HCT116 (cell line): Measurements from ENCODE around the gene ACVR1B. TPM values are rescaled to one million over a fixed set of nuclear protein-coding genes. Genes with fewer than 3 reads are reported as not detected.
A peak's percentile ranks its signal among the peaks of the same experiment; 100 is the strongest.

Experiments used
- ATAC-seq: fragments of 200-7000 bp; cut with Tn5 transposase; 2 replicates; pipeline ENCODE4 v1.9.1; 2020; ENCODE audit warnings: mild to moderate bottlenecking, moderate library complexity
- BruUV-seq: library from RNA; stranded (reverse); fragments of 400-500 nt; replicated peaks from 2 replicates; lab custom pipeline; 2021; lab: Mats Ljungman, UMichigan
- CTCF ChIA-PET: fragments of 300-600 bp; sonication (Branson Sonifier 250); formaldehyde crosslinking; loops from one replicate; lab custom pipeline; 2021; ENCODE audit warnings: antibody characterized with exemption; lab: Charles Lee
- POLR2A ChIA-PET: fragments of 300-600, 350-600 bp; sonication (Branson Sonifier 250); formaldehyde crosslinking; loops from one replicate; lab custom pipeline; 2021; ENCODE audit warnings: antibody characterized with exemption; lab: Charles Lee
- RAD21 ChIA-PET, 2 experiments: fragments of 300-600 bp; sonication (Branson Sonifier 250); formaldehyde crosslinking; loops; one replicate each; lab custom pipeline; 2023; ENCODE audit warnings: low total read pairs in 2 of 2; ENCODE audit not compliant: uncharacterized antibody in 2 of 2, unreplicated experiment in 2 of 2, low non-redundant PET in 1 of 2; lab: Charles Lee
- DNase-seq: peaks from one replicate; pipeline ENCODE4 v3.0.0-alpha.2; 2010; ENCODE audit warnings: low read depth, low spot score
- H2AFZ ChIP-seq: fragments of 200-600 bp; shearing (Covaris generic), sonication (generic); 2 replicates; pipeline ENCODE4 v1.6.1; 2017; ENCODE audit warnings: low read depth, mixed run types, mixed read lengths, antibody characterized with exemption, low read length; ENCODE audit not compliant: poor library complexity, severe bottlenecking
- H3K27ac ChIP-seq: 2 replicates; pipeline ENCODE4 v1.5.1; 2012; ENCODE audit warnings: low read depth, low read length
- H3K27me3 ChIP-seq: fragments of 200-600 bp; sonication (generic); 2 replicates; pipeline ENCODE4 v1.6.1; 2016; ENCODE audit warnings: mixed run types, low read length, mixed read lengths; ENCODE audit not compliant: insufficient read depth
- H3K36me3 ChIP-seq, 2 experiments: fragments of 200-500 bp in 1 of 2; fragments of 200-600 bp in 1 of 2; sonication (Bioruptor generic) in 1 of 2; sonication (generic) in 1 of 2; 2 replicates each; pipeline versions ENCODE4 v1.5.1 to v1.6.1; 2014 to 2016; ENCODE audit warnings: low read length in 2 of 2, inconsistent platforms in 1 of 2, mixed read lengths in 1 of 2, mixed run types in 1 of 2; ENCODE audit not compliant: insufficient read depth in 2 of 2, control insufficient read depth in 1 of 2
- H3K4me1 ChIP-seq, 2 experiments: fragments of 200-600 bp in 1 of 2; sonication (generic) in 1 of 2; 2 replicates each; pipeline versions ENCODE4 v1.5.1 to v1.6.1; 2012 to 2017; ENCODE audit warnings: low read length in 2 of 2, inconsistent platforms in 1 of 2, mild to moderate bottlenecking in 1 of 2, mixed read lengths in 1 of 2, mixed run types in 1 of 2, moderate library complexity in 1 of 2; ENCODE audit not compliant: insufficient read depth in 2 of 2, control insufficient read depth in 1 of 2
- H3K4me2 ChIP-seq: fragments of 200-600 bp; sonication (generic); 2 replicates; pipeline ENCODE4 v1.6.1; 2017; ENCODE audit warnings: mixed run types, low read length, mixed read lengths
- H3K4me3 ChIP-seq, 2 experiments: fragments of 200-600 bp in 1 of 2; sonication (generic) in 1 of 2; replicated peaks in 1 of 2; 2 replicates each; pipeline ENCODE4 v1.5.1; 2011 to 2016; ENCODE audit warnings: low read length in 2 of 2, control low read depth in 1 of 2, low read depth in 1 of 2, mild to moderate bottlenecking in 1 of 2, mixed read lengths in 1 of 2, mixed run types in 1 of 2
- H3K79me2 ChIP-seq: fragments of 200-600 bp; sonication (generic); 2 replicates; pipeline ENCODE4 v1.6.1; 2017; ENCODE audit warnings: mild to moderate bottlenecking, mixed run types, low read length, moderate library complexity, mixed read lengths; ENCODE audit not compliant: insufficient read depth
- H3K9ac ChIP-seq: fragments of 200-600 bp; sonication (generic); 2 replicates; pipeline ENCODE4 v1.6.1; 2016; ENCODE audit warnings: low read length, mixed read lengths
- H3K9me2 ChIP-seq: fragments of 200-600 bp; sonication (generic), shearing (Covaris generic); 2 replicates; pipeline ENCODE4 v1.6.1; 2017; ENCODE audit warnings: mixed run types, mild to moderate bottlenecking, moderate library complexity; ENCODE audit not compliant: insufficient read depth
- H3K9me3 ChIP-seq, 2 experiments: fragments of 200-500 bp in 1 of 2; fragments of 200-600 bp in 1 of 2; sonication (Bioruptor generic) in 1 of 2; sonication (generic) in 1 of 2; 2 replicates each; pipeline ENCODE4 v1.6.1; 2014 to 2017; ENCODE audit warnings: low read length in 2 of 2, mixed read lengths in 2 of 2, inconsistent platforms in 1 of 2, low read depth in 1 of 2, mild to moderate bottlenecking in 1 of 2, mixed run types in 1 of 2, moderate library complexity in 1 of 2; ENCODE audit not compliant: control insufficient read depth in 1 of 2, insufficient read depth in 1 of 2
- H4K20me1 ChIP-seq: fragments of 200-600 bp; sonication (generic), shearing (Covaris generic); 2 replicates; pipeline ENCODE4 v1.6.1; 2017; ENCODE audit warnings: mixed run types, mild to moderate bottlenecking, moderate library complexity; ENCODE audit not compliant: insufficient read depth
- CTCF ChIP-seq, 3 experiments: fragments of 200-600 bp in 1 of 3; sonication (generic) in 1 of 3; IDR thresholded peaks in 2 of 3; conservative IDR thresholded peaks in 1 of 3; 2 replicates each; pipeline ENCODE4 v1.5.1; 2012 to 2017; ENCODE audit warnings: low read depth in 2 of 3, low read length in 2 of 3, antibody characterized with exemption in 1 of 3, borderline replicate concordance in 1 of 3, control low read depth in 1 of 3, mild to moderate bottlenecking in 1 of 3, mixed read lengths in 1 of 3, mixed run types in 1 of 3, moderate library complexity in 1 of 3; ENCODE audit not compliant: insufficient read depth in 1 of 3
- SIN3A ChIP-seq: IDR thresholded peaks from 2 replicates; pipeline ENCODE4 v1.6.1; 2012; ENCODE audit warnings: low read depth
- SP1 ChIP-seq: IDR thresholded peaks from 2 replicates; pipeline ENCODE4 v1.6.1; 2012; ENCODE audit warnings: low read depth
- YY1 ChIP-seq: IDR thresholded peaks from 2 replicates; pipeline ENCODE4 v1.6.1; 2011; ENCODE audit warnings: low read length, low read depth, moderate library complexity, mild to moderate bottlenecking; ENCODE audit not compliant: insufficient replicate concordance; ENCODE audit errors: extremely low read depth
- intact Hi-C: fragments of 100-400 bp; cut with micrococcal nuclease; formaldehyde crosslinking; loops from 2 replicates; pipeline ENCODE4 v1.10.0; 2022
- total RNA-seq: library from RNA; stranded (reverse); gene quantifications from one replicate; pipeline ENCODE4 v1.2.1, GENCODE V29; 2021; ENCODE audit not compliant: unreplicated experiment

The ACVR1B gene
- total RNA-seq, 1 experiment from 2014 or later = 22.7 TPM

GRCh38 chr12:51923506-51924365 is 27.8 kb upstream of the ACVR1B start:
- BruUV-seq = no TSS peak
- peak; percentile 93 for ATAC-seq
- RAD21 ChIA-PET = interaction anchor here in 1 of 2 experiments (1.6 kb wide), 1 partner anchor 31 kb away, joined by 5 read pairs; no protein-coding TSS in a partner anchor
- peak; percentile 20 for TF ChIP-seq YY1
- TF ChIP-seq SIN3A = no peak
- TF ChIP-seq SP1 = no peak
- TF ChIP-seq CTCF (IDR thresholded peaks at IDR 0.05 in 2 of 3, conservative IDR thresholded peaks at IDR 0.05 in 1 of 3; ENCODE audit: borderline replicate concordance in 1 of 3, insufficient read depth in 1 of 3, low read depth in 2 of 3, low read length in 2 of 3) = peak; percentile 45 to 96 (median 93); a peak in 5 of 6 replicates
- TF ChIP-seq, all 23 proteins: peak for 2
- Histone ChIP-seq H2AFZ (peak overlapping the region; percentile 63), H3K9ac (no peak overlapping the region), H3K27me3 (no peaks in the 10 kb centered on the region), H3K9me3 (no peaks in the 10 kb centered on the region), H3K4me3 (no peak overlapping the region), H3K4me2 (peak overlapping the region; percentile 52), H4K20me1 (no peaks in the 10 kb centered on the region), H3K27ac (no peak overlapping the region), H3K36me3 (no peaks in the 10 kb centered on the region), H3K4me1 (peaks cover 0 to 12% of the 10 kb centered on the region in 2 experiments; a peak in 1 of 4 replicates), H3K79me2 (no peaks in the 10 kb centered on the region), H3K9me2 (no peaks in the 10 kb centered on the region)
- intact Hi-C loops = no loop called here
- no peak for DNase-seq
- ChIA-PET CTCF (interaction anchor here (1.0 to 2.9 kb wide), 6 partner anchors 9 to 30 kb away, joined by 3 to 9 read pairs (median 4); no protein-coding TSS in a partner anchor), POLR2A (no interaction called here)
